ENCODE data around the gene TMEM54. TPM values are rescaled to one million over a fixed set of nuclear protein-coding genes. Genes with fewer than 3 reads are reported as not detected.

The TMEM54 gene
- total RNA-seq, 4 donors from 2014 or later, result 32.6 to 158 (median 101) TPM

GRCh38 chr1:32874860-32875752 is 26.1 kb downstream of the TMEM54 start:
- Histone ChIP-seq H3K9me3 (no peaks in the 10 kb centered on the region), H3K4me1 (peaks cover 0 to 24% of the 10 kb centered on the region in 2 donors), H3K27me3 (no peaks in the 10 kb centered on the region), H3K4me3 (replicated peaks in 1 of 3) (no peak overlapping the region), H3K36me3 (no peaks in the 10 kb centered on the region), H3K27ac (no peak overlapping the region)
- DNase-seq, result peak; percentile 31 to 33
- 37 to 56% methylated on average over 5 of the region's 5 CpGs for WGBS, 2 donors
- TF ChIP-seq CTCF (IDR thresholded peaks at IDR 0.05), result no peak
- no peak for TF ChIP-seq POLR2A (IDR thresholded peaks at IDR 0.05)
- intact Hi-C loops (cut with DNase I), result loop anchor here (5.0 to 10.0 kb wide), 3 partner anchors 163 to 470 kb away; no protein-coding TSS in a partner anchor

GRCh38 chr1:32873484-32873883 is 27.7 kb downstream of the TMEM54 start:
- intact Hi-C loops (cut with DNase I), result loop anchor here (5.0 to 10.0 kb wide), 3 partner anchors 161 to 469 kb away; no protein-coding TSS in a partner anchor
- no peaks in the 10 kb centered on the region for H3K36me3 ChIP-seq
- H3K9me3 ChIP-seq, result no peaks in the 10 kb centered on the region
- TF ChIP-seq CTCF (IDR thresholded peaks at IDR 0.05) (no peak), POLR2A (IDR thresholded peaks at IDR 0.05) (no peak)
- DNase-seq, result no peak
- no peak overlapping the region for H3K27ac ChIP-seq
- peaks cover 0 to 26% of the 10 kb centered on the region in 2 donors for H3K4me1 ChIP-seq
- 87 to 90% methylated on average over 5 of the region's 5 CpGs for WGBS, 2 donors
- no peaks in the 10 kb centered on the region for H3K27me3 ChIP-seq
- no peak overlapping the region for H3K4me3 ChIP-seq (replicated peaks in 1 of 3)

GRCh38 chr1:32872192-32872460 is 29.1 kb downstream of the TMEM54 start:
- intact Hi-C loops (cut with DNase I), result loop anchor here (5.0 to 10.0 kb wide), 3 partner anchors 160 to 467 kb away; no protein-coding TSS in a partner anchor
- no peak for TF ChIP-seq CTCF (IDR thresholded peaks at IDR 0.05)
- no peak for TF ChIP-seq POLR2A (IDR thresholded peaks at IDR 0.05)
- H3K4me1 ChIP-seq, result peaks cover 0 to 26% of the 10 kb centered on the region in 2 donors
- no peaks in the 10 kb centered on the region for H3K27me3 ChIP-seq
- no peaks in the 10 kb centered on the region for H3K36me3 ChIP-seq
- no peak for DNase-seq
- no peak overlapping the region for H3K27ac ChIP-seq
- WGBS, 2 donors, result 56 to 74% methylated on average over 7 of the region's 7 CpGs
- H3K9me3 ChIP-seq, result no peaks in the 10 kb centered on the region
- H3K4me3 ChIP-seq (replicated peaks in 1 of 3), result no peak overlapping the region

GRCh38 chr1:32871364-32872191 is 29.6 kb downstream of the TMEM54 start:
- H3K27ac ChIP-seq, result no peak overlapping the region
- peaks cover 0 to 26% of the 10 kb centered on the region in 2 donors for H3K4me1 ChIP-seq
- no peak for DNase-seq
- no peaks in the 10 kb centered on the region for H3K9me3 ChIP-seq
- H3K4me3 ChIP-seq (replicated peaks in 1 of 3), result peak overlapping the region in 1 of 3 donors; percentile 31
- no peaks in the 10 kb centered on the region for H3K36me3 ChIP-seq
- 50 to 57% methylated on average over 9 to 13 of the region's 13 CpGs for WGBS, 2 donors
- no peak for TF ChIP-seq CTCF (IDR thresholded peaks at IDR 0.05)
- intact Hi-C loops (cut with DNase I), result loop anchor here (5.0 to 10.0 kb wide), 3 partner anchors 159 to 467 kb away; no protein-coding TSS in a partner anchor
- H3K27me3 ChIP-seq, result no peaks in the 10 kb centered on the region
